IMR-90 (cell line): Measurements from ENCODE around the gene WDR46. TPM values are rescaled to one million over a fixed set of nuclear protein-coding genes. Genes with fewer than 3 reads are reported as not detected.

Source experiments
- ATAC-seq: fragments of 200-7000 bp; cut with Tn5 transposase; 2 replicates; pipeline ENCODE4 v1.9.1; 2020; ENCODE audit warnings: low read depth, mild to moderate bottlenecking, moderate library complexity
- BruUV-seq: library from RNA; stranded (reverse); fragments of 400-500 nt; replicated peaks from 2 replicates; lab custom pipeline; 2021; lab: Mats Ljungman, UMichigan
- CTCF ChIA-PET: fragments of 300-600 bp; formaldehyde crosslinking; extraction: SDS; loops from one replicate; lab custom pipeline; 2021; ENCODE audit warnings: antibody characterized with exemption; lab: Yijun Ruan, JAX
- POLR2A ChIA-PET: fragments of 300-600 bp; sonication (Branson Sonifier 250); formaldehyde crosslinking; loops from one replicate; lab custom pipeline; 2022; ENCODE audit warnings: antibody characterized with exemption; ENCODE audit not compliant: unreplicated experiment; lab: Charles Lee
- DNase-seq: peaks from one replicate; pipeline ENCODE4 v3.0.0; 2013
- H2AFZ ChIP-seq: replicated peaks from 2 replicates; pipeline ENCODE3; 2013; ENCODE audit warnings: low read length, mild to moderate bottlenecking; ENCODE audit not compliant: poor library complexity
- H2AK5ac ChIP-seq: 2 replicates; pipeline ENCODE4 v1.6.1; 2013; ENCODE audit warnings: low read depth, low read length, inconsistent platforms
- H2AK9ac ChIP-seq: replicated peaks from 2 replicates; pipeline ENCODE3; 2013; ENCODE audit warnings: mild to moderate bottlenecking, low read depth, low read length, moderate library complexity; ENCODE audit not compliant: poor library complexity
- H2BK120ac ChIP-seq: 2 replicates; pipeline ENCODE4 v1.6.1; 2013; ENCODE audit warnings: low read depth, low read length, inconsistent platforms
- H2BK15ac ChIP-seq: 3 replicates; pipeline ENCODE4 v1.6.1; 2013; ENCODE audit warnings: low read depth, low read length, inconsistent platforms
- H2BK20ac ChIP-seq: 2 replicates; pipeline ENCODE4 v1.6.1; 2013; ENCODE audit warnings: low read depth, mild to moderate bottlenecking, inconsistent platforms, low read length, moderate library complexity
- H2BK5ac ChIP-seq: 2 replicates; pipeline ENCODE4 v1.6.1; 2013; ENCODE audit warnings: mild to moderate bottlenecking, low read depth, low read length, inconsistent platforms; ENCODE audit not compliant: poor library complexity, severe bottlenecking
- H3K14ac ChIP-seq: replicated peaks from 2 replicates; pipeline ENCODE4 v1.6.1; 2013; ENCODE audit warnings: low read depth, low read length, inconsistent platforms
- H3K18ac ChIP-seq: 2 replicates; pipeline ENCODE4 v1.6.1; 2013; ENCODE audit warnings: low read depth, low read length, control low read depth
- H3K23ac ChIP-seq: 2 replicates; pipeline ENCODE4 v1.6.1; 2013; ENCODE audit warnings: low read depth, low read length, inconsistent platforms
- H3K27ac ChIP-seq: 2 replicates; pipeline ENCODE4 v1.5.1; 2013; ENCODE audit warnings: mild to moderate bottlenecking, control low read depth, low read length; ENCODE audit not compliant: insufficient read depth
- H3K27me3 ChIP-seq: 2 replicates; pipeline ENCODE4 v1.6.1; 2013; ENCODE audit warnings: low read length; ENCODE audit not compliant: control insufficient read depth, insufficient read depth
- H3K36me3 ChIP-seq: 2 replicates; pipeline ENCODE4 v1.6.1; 2013; ENCODE audit warnings: low read length, mixed read lengths; ENCODE audit not compliant: control insufficient read depth, insufficient read depth
- H3K4ac ChIP-seq: 2 replicates; pipeline ENCODE4 v1.6.1; 2013; ENCODE audit warnings: low read depth, low read length, inconsistent platforms
- H3K4me1 ChIP-seq: 2 replicates; pipeline ENCODE4 v1.6.1; 2013; ENCODE audit warnings: low read length, mixed read lengths; ENCODE audit not compliant: control insufficient read depth, insufficient read depth
- H3K4me2 ChIP-seq: 2 replicates; pipeline ENCODE4 v1.6.1; 2013; ENCODE audit warnings: low read depth, mild to moderate bottlenecking, control low read depth, low read length, moderate library complexity
- H3K4me3 ChIP-seq: 2 replicates; pipeline ENCODE4 v1.5.1; 2013; ENCODE audit warnings: low read depth, mild to moderate bottlenecking, control low read depth, low read length, moderate library complexity; ENCODE audit not compliant: insufficient read depth
- H3K56ac ChIP-seq: 2 replicates; pipeline ENCODE4 v1.6.1; 2013; ENCODE audit warnings: low read length, inconsistent platforms; ENCODE audit not compliant: insufficient read depth; ENCODE audit errors: extremely low read depth
- H3K79me1 ChIP-seq, 2 experiments: 2 replicates each; pipeline ENCODE4 v1.6.1; 2013; ENCODE audit warnings: low read length in 2 of 2, inconsistent platforms in 1 of 2, low read depth in 1 of 2
- H3K9ac ChIP-seq: 2 replicates; pipeline ENCODE4 v1.6.1; 2013; ENCODE audit warnings: low read depth, low read length, control low read depth
- H3K9me1 ChIP-seq: 2 replicates; pipeline ENCODE4 v1.6.1; 2013; ENCODE audit warnings: low read length, inconsistent platforms; ENCODE audit not compliant: insufficient read depth
- H3K9me3 ChIP-seq: 2 replicates; pipeline ENCODE4 v1.6.1; 2013; ENCODE audit warnings: low read length; ENCODE audit not compliant: control insufficient read depth, insufficient read depth
- H4K20me1 ChIP-seq: 2 replicates; pipeline ENCODE4 v1.6.1; 2013; ENCODE audit warnings: low read length, inconsistent platforms; ENCODE audit not compliant: insufficient read depth
- H4K5ac ChIP-seq: 2 replicates; pipeline ENCODE4 v1.6.1; 2013; ENCODE audit warnings: mild to moderate bottlenecking, low read depth, low read length, control low read depth
- H4K8ac ChIP-seq, 2 experiments: 2 replicates each; pipeline ENCODE4 v1.6.1; 2013; ENCODE audit warnings: low read depth in 2 of 2, low read length in 2 of 2, control low read depth in 1 of 2, inconsistent platforms in 1 of 2
- H4K91ac ChIP-seq: 2 replicates; pipeline ENCODE4 v1.6.1; 2013; ENCODE audit warnings: low read depth, low read length, inconsistent platforms; ENCODE audit not compliant: insufficient read depth
- BHLHE40 ChIP-seq: fragments of 150-350 bp; IDR thresholded peaks from 2 replicates; pipeline ENCODE4 v1.6.1; 2016; ENCODE audit warnings: mild to moderate bottlenecking, low read depth, low read length
- CEBPB ChIP-seq: IDR thresholded peaks from 2 replicates; pipeline ENCODE4 v1.6.1; 2012; ENCODE audit warnings: low read depth, low read length, improper control_type of control experiment
- CHD1 ChIP-seq: IDR thresholded peaks from 2 replicates; pipeline ENCODE4 v1.6.1; 2012; ENCODE audit warnings: low read depth, low read length, improper control_type of control experiment
- FOS ChIP-seq: fragments of 150-350 bp; IDR thresholded peaks from 2 replicates; pipeline ENCODE4 v1.6.1; 2016; ENCODE audit warnings: low read depth, low read length
- MAFK ChIP-seq: IDR thresholded peaks from 2 replicates; pipeline ENCODE4 v1.6.1; 2012; ENCODE audit warnings: low read depth, low read length, improper control_type of control experiment
- MAZ ChIP-seq: IDR thresholded peaks from 2 replicates; pipeline ENCODE4 v1.6.1; 2012; ENCODE audit warnings: low read depth, mild to moderate bottlenecking, low read length, improper control_type of control experiment, moderate library complexity, borderline replicate concordance
- MXI1 ChIP-seq: IDR thresholded peaks from 2 replicates; pipeline ENCODE4 v1.6.1; 2012; ENCODE audit warnings: low read depth, mild to moderate bottlenecking, low read length, moderate library complexity, borderline replicate concordance
- NFE2L2 ChIP-seq: fragments of 150-350 bp; IDR thresholded peaks from 2 replicates; pipeline ENCODE4 v1.6.1; 2016; ENCODE audit warnings: low read depth, mild to moderate bottlenecking, low read length
- POLR2A ChIP-seq: IDR thresholded peaks from 2 replicates; pipeline ENCODE4 v1.6.1; 2012; ENCODE audit warnings: mild to moderate bottlenecking, low read depth, low read length
- RAD21 ChIP-seq: IDR thresholded peaks from 2 replicates; pipeline ENCODE4 v1.6.1; 2012; ENCODE audit warnings: low read length, improper control_type of control experiment
- RCOR1 ChIP-seq: IDR thresholded peaks from 2 replicates; pipeline ENCODE4 v1.6.1; 2012; ENCODE audit warnings: mild to moderate bottlenecking, low read length, improper control_type of control experiment; ENCODE audit not compliant: insufficient replicate concordance
- RFX5 ChIP-seq: IDR thresholded peaks from 2 replicates; pipeline ENCODE4 v1.8.0; 2012; ENCODE audit warnings: low read depth, mild to moderate bottlenecking, low read length, moderate library complexity
- SMC3 ChIP-seq: fragments of 150-350 bp; IDR thresholded peaks from 2 replicates; pipeline ENCODE4 v1.6.1; 2016; ENCODE audit warnings: low read depth, mild to moderate bottlenecking, antibody characterized with exemption, low read length, moderate library complexity
- WGBS, 2 experiments: methylation state at CpG; one replicate each; pipeline versions ENCODE4 v1.1.5 to v1.1.7; 2013; ENCODE audit warnings: missing lambda C conversion rate in 2 of 2; ENCODE audit not compliant: insufficient read length in 1 of 2; ENCODE audit errors: extremely low coverage in 2 of 2; 5-methylcytosine and 5-hydroxymethylcytosine counted together
- dilution Hi-C: fragments of 300-500 bp; cut with HindIII; formaldehyde crosslinking; loops from one replicate; pipeline ENCODE4 v1.14.3; 2018; ENCODE audit warnings: low sequenced_read_pairs; ENCODE audit not compliant: unreplicated experiment
- in situ Hi-C: fragments of 300-500 bp; cut with MboI; formaldehyde crosslinking; loops from 3 replicates; pipeline ENCODE4 v1.14.3; 2019; ENCODE audit warnings: low sequenced_read_pairs, inconsistent platforms, mixed read lengths
- intact Hi-C: fragments of 100-400 bp; cut with micrococcal nuclease; formaldehyde crosslinking; loops from 2 replicates; pipeline ENCODE4 v1.10.0; 2022
- polyA plus RNA-seq, 3 experiments: library from polyadenylated mRNA; depleted of rRNA; stranded (reverse); fragments of >200 nt; gene quantifications; 2 replicates each; pipeline ENCODE4 v1.2.3, GENCODE V29; 2012; ENCODE audit warnings: low replicate concordance in 1 of 3
- total RNA-seq: library from RNA; depleted of rRNA; stranded (reverse); fragments of >200 nt; gene quantifications from 2 replicates; pipeline ENCODE4 v1.2.3, GENCODE V29; 2012
- TF ChIP-seq, protein P1 (sequence below): fragments of 150-350 bp; IDR thresholded peaks from 2 replicates; pipeline ENCODE4 v1.6.1; 2016; ENCODE audit warnings: low read depth, mild to moderate bottlenecking, low read length, moderate library complexity, borderline replicate concordance
- TF ChIP-seq, protein P2 (sequence below): conservative IDR thresholded peaks from 2 replicates; pipeline ENCODE4 v1.5.1; 2012; ENCODE audit warnings: mild to moderate bottlenecking, low read depth, low read length, improper control_type of control experiment
- TF ChIP-seq, protein P3 (sequence below): fragments of 150-350 bp; IDR thresholded peaks from 2 replicates; pipeline ENCODE4 v1.6.1; 2017; ENCODE audit warnings: mild to moderate bottlenecking, antibody characterized with exemption, low read length, low read depth

WDR46 gene
- total and polyA plus RNA-seq, 2 of the 4 experiments (the other 2 are of a cell fraction): 73.8 to 81.6 TPM

DNA sequence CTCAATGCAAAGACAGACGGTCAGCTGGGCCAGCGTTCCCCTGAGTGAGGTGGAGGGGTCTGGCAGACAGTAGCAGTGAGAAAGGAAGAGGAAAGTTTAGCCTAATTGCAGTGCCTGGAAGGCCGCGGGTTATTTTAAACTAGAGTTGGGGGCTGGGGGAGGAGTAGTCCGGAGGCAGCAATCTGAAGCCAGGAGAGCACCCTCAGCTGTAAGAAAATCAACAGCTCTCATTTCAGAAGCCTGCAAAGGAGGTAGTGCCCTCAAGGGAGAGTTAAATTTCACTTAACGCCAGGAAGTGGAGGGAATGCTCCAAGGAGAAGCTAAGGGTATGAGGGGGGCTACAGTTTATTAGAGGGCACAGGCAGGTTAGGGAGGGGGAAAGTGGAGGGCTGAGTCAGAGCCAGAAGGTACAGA lies 53.8 kb downstream of the WDR46 start:
- ChIA-PET POLR2A (interaction anchor here (0.6 kb wide), 1 partner anchor 19 kb away, joined by 3 read pairs; no protein-coding TSS in a partner anchor), CTCF (interaction anchor here (1.1 to 1.2 kb wide), 2 partner anchors 13 to 75 kb away, joined by 3 read pairs; no protein-coding TSS in a partner anchor)
- H2AFZ ChIP-seq: no peak overlapping the region

More for the DNA sequence above, 53.8 kb downstream of the WDR46 start:
- dilution Hi-C loops (no loop called here), intact Hi-C loops (no loop called here), in situ Hi-C loops (no loop called here)
- no peak overlapping the region for H2AK5ac ChIP-seq
- H3K27ac ChIP-seq: no peak overlapping the region
- no peaks in the 10 kb centered on the region for H3K9me1 ChIP-seq
- H3K4me1 ChIP-seq: no peaks in the 10 kb centered on the region
- no peak overlapping the region for H2BK120ac ChIP-seq
- WGBS, 2 experiments: 7% methylated on average over 2 of the region's 6 CpGs; no CpG with 5 or more reads in 1 of the 2 experiments
- H3K9me3 ChIP-seq: no peaks in the 10 kb centered on the region
- no TSS peak for BruUV-seq
- peaks cover 52% of the 10 kb centered on the region for H3K27me3 ChIP-seq
- no peaks in the 10 kb centered on the region for H4K20me1 ChIP-seq
- H2AK9ac ChIP-seq: no peak overlapping the region
- H3K36me3 ChIP-seq: no peaks in the 10 kb centered on the region
- ATAC-seq: no peak
- no peak overlapping the region for H3K4me2 ChIP-seq
- TF ChIP-seq, protein P1, sequence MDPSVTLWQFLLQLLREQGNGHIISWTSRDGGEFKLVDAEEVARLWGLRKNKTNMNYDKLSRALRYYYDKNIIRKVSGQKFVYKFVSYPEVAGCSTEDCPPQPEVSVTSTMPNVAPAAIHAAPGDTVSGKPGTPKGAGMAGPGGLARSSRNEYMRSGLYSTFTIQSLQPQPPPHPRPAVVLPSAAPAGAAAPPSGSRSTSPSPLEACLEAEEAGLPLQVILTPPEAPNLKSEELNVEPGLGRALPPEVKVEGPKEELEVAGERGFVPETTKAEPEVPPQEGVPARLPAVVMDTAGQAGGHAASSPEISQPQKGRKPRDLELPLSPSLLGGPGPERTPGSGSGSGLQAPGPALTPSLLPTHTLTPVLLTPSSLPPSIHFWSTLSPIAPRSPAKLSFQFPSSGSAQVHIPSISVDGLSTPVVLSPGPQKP: no peak
- no peak for TF ChIP-seq SMC3
- TF ChIP-seq RCOR1: no peak
- TF ChIP-seq NFE2L2: no peak
- TF ChIP-seq FOS: no peak
- TF ChIP-seq CEBPB: no peak
- TF ChIP-seq POLR2A: no peak
- no peak for TF ChIP-seq CHD1
- no peak for TF ChIP-seq MAZ
- no peak for TF ChIP-seq RAD21
- TF ChIP-seq RFX5: no peak
- no peak for TF ChIP-seq MXI1
- TF ChIP-seq, protein P2, sequence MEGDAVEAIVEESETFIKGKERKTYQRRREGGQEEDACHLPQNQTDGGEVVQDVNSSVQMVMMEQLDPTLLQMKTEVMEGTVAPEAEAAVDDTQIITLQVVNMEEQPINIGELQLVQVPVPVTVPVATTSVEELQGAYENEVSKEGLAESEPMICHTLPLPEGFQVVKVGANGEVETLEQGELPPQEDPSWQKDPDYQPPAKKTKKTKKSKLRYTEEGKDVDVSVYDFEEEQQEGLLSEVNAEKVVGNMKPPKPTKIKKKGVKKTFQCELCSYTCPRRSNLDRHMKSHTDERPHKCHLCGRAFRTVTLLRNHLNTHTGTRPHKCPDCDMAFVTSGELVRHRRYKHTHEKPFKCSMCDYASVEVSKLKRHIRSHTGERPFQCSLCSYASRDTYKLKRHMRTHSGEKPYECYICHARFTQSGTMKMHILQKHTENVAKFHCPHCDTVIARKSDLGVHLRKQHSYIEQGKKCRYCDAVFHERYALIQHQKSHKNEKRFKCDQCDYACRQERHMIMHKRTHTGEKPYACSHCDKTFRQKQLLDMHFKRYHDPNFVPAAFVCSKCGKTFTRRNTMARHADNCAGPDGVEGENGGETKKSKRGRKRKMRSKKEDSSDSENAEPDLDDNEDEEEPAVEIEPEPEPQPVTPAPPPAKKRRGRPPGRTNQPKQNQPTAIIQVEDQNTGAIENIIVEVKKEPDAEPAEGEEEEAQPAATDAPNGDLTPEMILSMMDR: no peak
- TF ChIP-seq BHLHE40: no peak
- TF ChIP-seq, protein P3, sequence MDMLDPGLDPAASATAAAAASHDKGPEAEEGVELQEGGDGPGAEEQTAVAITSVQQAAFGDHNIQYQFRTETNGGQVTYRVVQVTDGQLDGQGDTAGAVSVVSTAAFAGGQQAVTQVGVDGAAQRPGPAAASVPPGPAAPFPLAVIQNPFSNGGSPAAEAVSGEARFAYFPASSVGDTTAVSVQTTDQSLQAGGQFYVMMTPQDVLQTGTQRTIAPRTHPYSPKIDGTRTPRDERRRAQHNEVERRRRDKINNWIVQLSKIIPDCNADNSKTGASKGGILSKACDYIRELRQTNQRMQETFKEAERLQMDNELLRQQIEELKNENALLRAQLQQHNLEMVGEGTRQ: no peak
- TF ChIP-seq MAFK: no peak
- H2BK20ac ChIP-seq: no peak overlapping the region
- no peak overlapping the region for H3K4me3 ChIP-seq
- no peak overlapping the region for H2BK5ac ChIP-seq
- no peak overlapping the region for H3K9ac ChIP-seq
- no peak overlapping the region for H3K14ac ChIP-seq
- no peak overlapping the region for H3K56ac ChIP-seq
- no peak overlapping the region for H3K18ac ChIP-seq
- H4K91ac ChIP-seq: no peak overlapping the region
- no peak overlapping the region for H4K5ac ChIP-seq
- no peak for DNase-seq
- H3K23ac ChIP-seq: no peak overlapping the region
- no peak overlapping the region for H4K8ac ChIP-seq
- no peak overlapping the region for H2BK15ac ChIP-seq
- no peak overlapping the region for H3K4ac ChIP-seq
- no peaks in the 10 kb centered on the region for H3K79me1 ChIP-seq
